GM18507 (cell line): ENCODE measurements around the gene THADA.

ENCODE experiments used
- DNase-seq: peaks from one replicate; pipeline ENCODE4 v3.0.0; 2011; ENCODE audit warnings: low read depth; ENCODE audit not compliant: insufficient read length; ENCODE audit errors: extremely low spot score
- FAIRE-seq: peaks from 2 replicates; lab custom pipeline; 2011; peaks lifted over from hg19 to GRCh38; lab: Jason Lieb, UNC

Gene THADA

DNA sequence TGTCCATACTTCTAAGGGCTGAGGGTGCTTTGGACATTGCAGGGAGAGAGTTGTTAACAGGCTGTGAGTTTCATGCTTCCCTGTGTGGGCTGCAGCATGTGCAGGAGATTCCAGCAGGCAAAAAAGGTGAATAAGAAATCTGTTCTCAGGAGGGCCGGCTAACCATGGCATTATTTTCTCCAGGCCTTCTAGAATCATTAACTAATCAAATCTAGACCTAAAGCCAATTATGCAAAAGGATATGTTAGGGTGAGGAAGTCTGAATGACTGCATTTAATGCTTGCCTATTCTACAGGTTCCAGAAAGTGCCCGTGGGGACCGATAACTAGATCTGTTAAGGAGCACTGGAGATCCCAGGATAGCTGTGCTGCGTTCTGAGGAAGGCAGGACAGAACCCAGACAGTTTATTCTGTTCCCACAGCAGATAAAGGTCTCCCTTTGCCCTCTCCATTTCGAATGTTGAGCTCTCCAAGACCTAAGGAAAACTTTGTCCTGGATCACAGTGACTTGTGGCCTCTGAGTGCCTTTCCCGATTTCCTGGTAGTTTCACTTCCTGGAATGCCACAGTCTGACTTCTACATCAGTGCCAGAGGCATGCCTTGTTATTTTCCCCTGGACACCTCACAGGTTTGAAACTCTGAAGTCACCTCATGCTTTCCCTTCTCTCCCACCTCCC, 319.4 kb downstream of the THADA start:
- FAIRE-seq = no peak
- no peak for DNase-seq

DNA sequence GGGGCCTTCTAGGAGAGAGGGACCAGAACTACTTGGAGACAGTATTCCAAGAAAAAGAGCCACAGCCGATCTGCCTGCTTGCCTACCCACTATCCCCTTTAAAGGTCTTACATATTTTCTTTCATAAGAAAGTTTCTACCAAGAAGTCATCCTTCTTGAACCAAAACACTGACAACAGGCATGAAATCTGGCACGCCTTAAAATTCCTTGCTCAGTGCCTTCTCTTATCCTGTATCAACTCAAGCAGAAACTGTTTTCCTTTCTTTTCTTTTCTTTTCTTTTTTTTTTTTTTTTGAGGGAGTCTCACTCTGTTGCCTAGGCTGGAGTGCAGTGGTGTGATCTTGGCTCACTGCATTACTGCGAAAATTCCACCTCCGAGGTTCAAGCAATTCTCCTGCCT, 321.1 kb downstream of the THADA start:
- no peak for FAIRE-seq
- DNase-seq = no peak

DNA sequence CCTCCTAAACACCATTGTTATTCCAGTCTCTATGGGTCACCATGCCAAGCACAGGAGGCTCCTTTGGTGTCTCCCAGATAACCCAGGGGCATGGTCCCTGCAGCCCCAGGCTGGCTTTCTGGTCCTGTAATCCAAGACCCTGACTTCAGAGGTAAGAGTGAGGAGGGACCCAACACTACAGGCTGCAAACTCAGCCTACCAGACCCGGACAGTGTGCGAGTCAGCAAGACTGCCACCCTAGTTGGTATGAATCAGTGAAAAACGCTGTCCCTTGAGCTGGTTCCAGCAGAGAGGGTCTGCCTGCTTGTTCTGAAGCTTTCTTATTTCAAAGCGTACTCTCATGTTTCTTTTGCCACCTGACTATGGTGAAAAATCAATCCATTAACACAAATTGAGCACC, 321.8 kb downstream of the THADA start:
- FAIRE-seq (no peak), DNase-seq (no peak)

DNA sequence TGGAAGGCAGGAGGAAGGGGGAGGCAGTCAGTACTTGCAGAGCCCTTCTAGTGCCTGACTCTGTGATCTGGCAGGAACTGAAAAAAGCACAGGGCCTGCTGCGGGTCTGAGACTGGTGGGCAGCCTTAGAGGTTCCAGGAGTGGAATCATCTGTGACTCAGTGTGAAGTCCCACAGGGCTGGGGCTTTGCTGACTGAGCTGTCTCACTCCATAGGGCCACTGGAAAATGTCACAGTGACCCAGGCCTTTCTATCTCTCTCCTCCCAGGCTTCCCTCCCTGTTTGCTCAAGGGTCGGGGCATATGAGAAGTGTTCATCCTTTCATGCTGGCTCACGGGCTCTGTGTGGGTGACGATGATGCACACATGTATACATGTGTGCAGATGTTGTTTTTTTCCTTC, 322.3 kb downstream of the THADA start:
- FAIRE-seq (peak; percentile 46), DNase-seq (no peak)

DNA sequence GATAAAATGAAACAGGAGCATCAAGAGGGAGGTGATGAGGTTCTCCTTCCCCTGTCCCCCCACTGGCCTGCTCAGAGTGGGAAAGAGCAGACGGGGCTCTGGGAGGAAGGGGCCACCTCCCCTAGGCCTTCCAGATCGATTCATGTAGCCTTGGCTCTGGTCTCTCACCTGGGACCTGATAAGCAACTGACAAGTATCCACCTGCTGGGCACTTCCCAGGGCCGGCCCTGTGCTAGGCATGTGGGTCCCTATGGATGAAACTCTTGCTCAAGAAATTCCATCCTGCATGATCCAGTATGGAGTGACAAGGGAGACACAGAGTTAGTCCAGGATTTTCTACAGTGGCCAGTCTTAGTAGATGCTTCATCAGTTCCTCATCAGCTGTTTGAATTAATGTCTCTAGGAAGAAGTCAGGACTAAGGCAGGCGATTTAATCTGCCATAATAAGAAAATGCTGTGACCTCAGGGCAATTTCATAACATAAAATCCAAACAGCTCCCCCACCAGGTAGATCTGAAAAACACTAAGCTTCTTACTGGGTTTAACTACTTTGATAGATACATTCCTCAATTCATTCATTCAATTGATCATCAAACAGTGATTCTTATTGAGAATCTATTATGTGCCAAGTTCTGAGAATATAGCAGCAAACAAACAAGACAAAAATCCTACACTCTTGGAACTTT, 324.8 kb downstream of the THADA start:
- FAIRE-seq (no peak), DNase-seq (no peak)

DNA sequence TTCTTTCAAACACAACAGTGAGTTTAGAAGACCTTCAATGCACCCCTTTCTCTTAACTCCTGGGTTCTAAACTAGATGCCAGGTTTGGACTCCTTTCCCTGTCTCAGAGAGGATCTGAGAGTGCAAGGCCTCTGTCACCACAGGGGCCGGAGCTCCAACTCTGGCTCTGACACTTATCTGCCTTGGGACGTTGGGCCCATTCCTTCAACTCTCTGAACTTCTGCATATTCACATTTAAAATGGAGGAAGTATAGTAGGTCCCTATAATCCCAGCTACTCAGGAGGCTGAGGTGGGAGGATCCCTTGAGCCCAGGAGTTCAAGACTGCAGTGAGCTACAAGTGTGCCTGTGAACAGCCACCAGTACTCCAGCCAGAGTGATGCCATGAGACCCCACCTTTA, 325.4 kb downstream of the THADA start:
- no peak for FAIRE-seq
- no peak for DNase-seq

DNA sequence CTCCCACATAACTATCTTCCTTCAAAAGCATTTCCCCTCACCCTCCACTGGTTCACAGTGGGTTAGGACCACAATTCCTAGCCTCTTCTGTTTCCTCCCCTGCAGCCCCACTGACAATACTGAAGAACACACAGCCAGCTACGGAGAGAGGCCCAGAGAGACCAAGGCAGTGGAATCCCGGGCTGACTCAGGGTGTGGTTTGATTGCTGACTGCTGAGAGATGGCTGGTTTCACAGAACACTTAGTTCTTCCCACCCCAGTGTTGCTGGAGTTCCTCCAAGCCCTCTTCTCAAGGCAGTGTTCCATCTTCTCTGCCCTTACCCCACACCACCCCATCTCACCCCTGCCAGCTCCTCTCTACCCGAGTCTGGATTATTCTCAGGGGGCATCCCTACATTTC, 326.1 kb downstream of the THADA start:
- no peak for DNase-seq
- no peak for FAIRE-seq

DNA sequence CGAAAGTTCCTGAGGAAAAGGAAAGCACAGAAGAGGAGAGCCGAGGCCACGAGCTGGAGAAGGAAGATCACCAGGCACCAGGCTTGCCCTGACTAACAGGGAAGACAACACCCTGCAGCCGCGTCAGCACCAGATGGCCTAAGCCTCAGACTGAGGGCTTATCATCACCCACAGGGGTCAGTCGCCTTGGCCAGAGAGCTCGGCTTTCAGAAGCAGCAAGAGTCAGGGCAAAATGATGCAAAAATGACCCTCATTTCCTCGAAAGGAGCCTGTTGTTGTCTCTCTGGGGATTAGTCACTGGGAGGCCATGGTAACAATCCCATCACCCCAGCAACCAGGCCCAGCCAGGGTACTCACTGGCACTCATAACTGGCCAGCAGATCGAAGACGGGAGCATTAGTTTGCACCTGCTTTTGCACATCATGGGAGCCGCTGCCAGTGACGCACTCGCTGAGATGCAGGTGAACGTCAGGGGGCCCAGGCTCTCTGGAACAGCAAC, 326.7 kb downstream of the THADA start:
- no peak for FAIRE-seq
- DNase-seq = no peak

DNA sequence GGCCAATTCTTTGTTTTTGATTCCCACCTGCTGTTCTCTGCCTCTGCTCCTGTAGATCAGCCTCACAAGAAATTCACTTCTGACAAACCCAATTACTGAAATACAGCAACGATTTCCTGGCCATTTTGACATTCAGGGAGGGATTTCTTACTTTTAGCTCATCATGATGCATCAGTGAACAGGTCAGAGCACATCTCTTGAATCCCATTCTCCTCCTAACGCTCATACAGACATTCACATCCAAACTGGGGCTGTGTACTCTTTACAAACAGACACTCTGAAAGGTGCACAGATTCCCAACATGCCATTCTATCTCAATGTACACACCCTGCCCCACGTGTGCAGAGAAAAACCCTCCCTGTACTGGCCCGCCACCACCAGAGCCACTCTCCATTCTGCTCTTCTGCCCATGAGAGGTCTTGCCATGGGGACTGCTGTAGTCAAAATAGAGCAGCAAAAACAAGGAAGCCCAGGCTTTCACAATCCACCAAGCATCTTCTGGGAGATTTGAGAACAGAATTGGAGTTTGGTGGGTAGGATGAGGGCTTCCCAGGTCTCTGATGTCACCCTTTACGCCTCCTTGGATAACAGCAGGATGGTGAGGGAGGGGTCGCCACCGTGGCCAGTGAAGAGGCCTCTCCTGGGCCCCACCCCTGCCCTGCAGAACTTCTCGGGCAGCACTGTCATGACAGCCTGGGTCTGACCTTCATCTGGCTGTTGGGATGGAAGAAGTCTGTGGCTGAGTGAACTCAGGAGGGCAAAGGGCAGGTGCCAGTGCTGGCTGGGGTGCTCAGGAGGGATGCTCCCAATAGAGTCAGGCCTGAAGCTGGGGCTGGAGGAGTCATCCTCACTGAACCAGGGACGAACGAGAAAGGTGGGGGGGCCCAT, 327.5 kb downstream of the THADA start:
- FAIRE-seq = no peak
- no peak for DNase-seq

DNA sequence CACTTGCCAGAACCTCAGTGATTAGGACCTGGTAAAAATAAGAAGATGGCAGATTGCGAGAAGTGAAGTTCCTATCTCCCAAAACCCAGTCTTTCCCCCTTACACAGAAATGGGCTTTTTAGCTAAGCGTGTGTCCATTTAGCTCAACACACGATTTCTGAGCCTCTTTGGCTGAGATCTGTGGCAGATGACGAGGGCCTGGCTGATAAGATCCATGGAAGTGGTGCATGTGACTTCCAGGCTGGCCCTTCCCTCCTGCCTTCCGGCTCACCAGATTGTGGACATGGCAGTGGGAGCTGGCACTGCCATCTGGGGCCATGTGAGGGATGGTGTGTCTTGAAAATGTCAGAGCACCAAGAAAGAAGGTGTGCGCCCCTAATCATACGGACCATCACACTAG, 328.5 kb downstream of the THADA start:
- no peak for FAIRE-seq
- no peak for DNase-seq

DNA sequence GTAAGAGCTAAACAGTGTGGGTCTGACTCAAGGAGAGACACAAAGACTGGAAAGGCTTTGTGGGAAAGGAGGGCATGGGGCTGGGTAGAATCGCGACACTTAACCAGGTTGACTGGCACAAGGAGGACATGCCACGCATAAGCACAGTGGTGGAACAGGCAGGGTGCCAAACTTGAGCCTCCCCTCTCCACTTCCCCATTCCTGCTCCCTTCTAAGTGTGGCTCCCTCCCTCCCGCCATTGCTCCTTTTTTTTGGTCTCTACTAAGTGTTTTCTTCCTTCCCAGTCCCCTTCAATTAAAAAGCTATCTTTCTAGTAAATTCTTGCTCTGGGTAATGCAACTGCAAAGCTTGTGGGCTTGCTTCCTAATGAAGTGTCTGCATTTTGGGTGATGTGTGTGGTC, 329.1 kb downstream of the THADA start:
- DNase-seq (no peak), FAIRE-seq (no peak)

DNA sequence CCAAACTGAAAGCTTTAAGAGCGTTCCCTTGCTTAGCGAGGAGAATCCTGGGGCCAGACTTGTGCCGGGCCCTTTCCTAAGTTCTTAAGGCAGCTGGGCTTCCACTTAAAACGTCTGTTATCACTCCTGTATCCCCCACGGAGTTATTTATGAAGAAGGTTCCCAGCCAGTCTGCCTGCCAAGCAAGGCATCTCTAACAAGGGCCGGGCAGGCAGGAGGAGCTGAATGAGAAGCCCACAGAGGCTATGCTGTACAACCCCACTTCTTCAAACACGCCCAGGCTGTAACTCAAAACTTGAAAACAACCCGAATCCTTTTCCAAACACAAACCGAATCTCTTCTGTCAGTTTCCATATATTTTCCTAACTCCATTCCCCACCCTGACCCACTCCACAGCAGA, 330.4 kb downstream of the THADA start:
- no peak for DNase-seq
- FAIRE-seq = no peak

DNA sequence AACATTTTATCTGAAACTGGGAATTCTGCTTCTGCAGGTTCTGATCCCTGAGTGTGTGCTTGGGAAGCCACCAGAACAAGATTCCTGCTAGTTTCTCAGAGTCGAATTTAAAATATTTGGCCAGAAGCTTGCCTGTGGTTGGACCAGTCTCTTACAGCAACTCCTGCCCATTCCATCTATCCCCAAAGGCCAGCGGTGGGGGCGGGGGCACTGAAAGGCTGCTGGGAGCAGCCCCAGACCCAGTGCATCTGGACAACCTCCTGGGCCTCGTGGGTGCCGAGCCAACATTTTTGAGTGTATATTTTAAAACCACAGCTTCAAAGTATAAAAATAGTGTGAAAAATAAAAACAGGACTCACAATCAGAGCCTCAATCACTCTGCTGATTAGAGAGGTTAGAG, 330.8 kb downstream of the THADA start:
- no peak for FAIRE-seq
- DNase-seq = no peak

DNA sequence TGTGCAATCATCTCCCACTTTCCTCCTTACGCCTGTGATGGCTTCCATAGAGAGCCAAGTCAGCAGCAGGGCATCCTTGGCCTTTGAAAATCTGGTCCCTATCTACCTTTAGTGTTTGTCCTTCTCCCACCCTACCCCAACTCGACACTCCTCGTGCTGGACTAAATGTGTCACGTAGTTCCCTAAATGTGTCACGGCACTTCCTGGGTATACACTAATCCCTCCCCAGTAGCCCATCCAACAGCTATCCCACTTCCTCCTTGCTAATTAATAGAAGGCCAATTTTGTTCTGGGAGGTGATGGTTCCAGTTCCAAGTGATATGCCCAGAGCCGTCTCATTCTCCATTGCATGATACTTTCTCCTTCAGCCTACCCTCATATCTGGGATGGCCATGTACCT, 332.9 kb downstream of the THADA start:
- FAIRE-seq (no peak), DNase-seq (no peak)

DNA sequence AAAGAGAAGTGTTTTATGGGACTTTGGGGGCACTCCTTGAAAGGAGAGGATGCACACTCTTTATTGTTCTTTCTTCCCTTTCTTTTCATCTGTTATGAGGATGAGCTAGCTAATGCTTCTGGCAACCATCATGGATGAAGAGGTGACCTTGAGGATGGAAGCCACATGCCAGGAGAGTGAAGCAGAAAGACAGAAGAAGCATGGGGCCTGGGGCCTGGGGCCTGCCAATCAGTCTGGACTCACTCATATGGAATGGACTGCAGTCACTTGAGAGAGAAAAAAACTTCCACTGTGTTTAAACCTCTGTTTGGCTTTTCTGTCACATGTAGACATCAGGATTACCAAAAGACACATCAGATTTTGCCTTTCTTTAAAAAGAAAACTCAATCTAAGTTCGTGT, 333.6 kb downstream of the THADA start:
- DNase-seq (no peak), FAIRE-seq (no peak)

DNA sequence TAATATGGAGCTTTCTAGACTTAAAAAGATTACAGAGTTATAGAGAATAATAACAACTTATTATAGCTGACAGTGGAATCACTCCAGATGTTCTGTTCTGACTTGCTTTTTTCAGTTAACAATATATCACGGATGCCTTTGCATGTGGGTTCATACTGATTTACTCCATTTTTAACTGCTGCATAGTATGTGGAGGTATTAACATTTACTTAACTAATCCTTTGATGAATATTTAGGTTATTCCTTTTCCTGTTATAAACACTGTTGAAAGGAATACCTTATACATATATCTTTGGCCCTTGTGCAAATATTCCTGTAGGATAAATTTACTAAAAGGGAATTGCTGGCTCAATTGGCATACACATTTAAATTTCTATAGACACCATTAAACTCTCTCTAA, 336.3 kb downstream of the THADA start:
- DNase-seq (no peak), FAIRE-seq (no peak)

DNA sequence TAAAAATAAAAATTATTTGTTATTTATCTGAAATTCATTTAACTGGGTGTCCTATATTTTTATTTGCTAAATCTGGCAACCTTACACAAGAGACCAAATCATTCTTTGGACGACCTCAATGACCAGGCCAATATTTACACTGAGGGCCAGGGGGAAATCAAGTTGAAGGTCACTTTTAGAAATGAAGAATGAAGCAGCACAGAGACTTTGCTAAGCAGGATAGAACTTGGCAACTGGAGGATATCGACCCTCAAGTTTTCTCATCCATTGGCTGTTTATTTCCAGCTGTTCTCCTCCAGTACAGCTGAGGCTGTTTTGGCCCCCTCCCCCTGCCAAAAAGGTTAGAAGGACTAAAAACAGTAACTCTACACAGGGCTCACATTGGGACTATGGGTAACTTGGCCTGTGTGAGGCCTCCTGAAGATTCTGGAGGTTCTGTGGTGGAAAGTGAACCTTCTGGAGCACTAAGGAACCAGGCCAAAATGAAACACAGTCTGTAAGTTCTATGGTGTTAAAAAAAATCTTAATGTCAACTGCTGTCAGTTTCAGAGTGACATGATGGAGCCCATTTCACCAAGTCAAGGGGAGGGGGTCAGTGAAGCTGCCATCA, 337.2 kb downstream of the THADA start:
- no peak for FAIRE-seq
- DNase-seq = no peak

DNA sequence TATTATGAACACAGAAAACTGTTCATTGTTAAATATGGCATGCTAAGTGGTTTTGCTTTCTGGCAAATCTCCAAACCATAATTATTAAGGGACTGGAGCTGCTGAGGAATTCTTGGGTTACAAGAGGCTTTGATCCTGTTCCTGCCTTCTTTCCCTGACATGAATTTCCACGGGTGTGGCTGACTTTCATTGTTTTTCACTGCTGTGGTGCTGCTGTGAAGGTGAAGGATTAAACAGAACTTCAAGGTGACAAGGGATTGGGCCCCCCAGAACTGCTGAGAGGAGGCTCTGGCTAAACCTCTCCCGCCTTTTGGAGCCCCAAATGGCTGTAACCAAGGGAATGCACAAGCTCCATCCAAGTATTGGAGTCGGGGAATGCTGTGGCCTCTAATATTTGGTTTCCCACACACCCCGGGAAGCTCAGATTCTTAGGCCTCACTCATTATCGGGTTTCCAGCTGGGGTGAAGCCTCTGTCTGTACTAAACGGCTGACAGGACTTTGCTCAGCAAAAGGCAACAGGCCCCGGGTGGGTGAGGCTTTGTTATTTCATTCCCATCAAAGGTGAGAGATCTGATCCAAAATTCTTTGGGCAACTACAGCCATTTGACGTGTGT, 340.4 kb downstream of the THADA start:
- no peak for FAIRE-seq

DNA sequence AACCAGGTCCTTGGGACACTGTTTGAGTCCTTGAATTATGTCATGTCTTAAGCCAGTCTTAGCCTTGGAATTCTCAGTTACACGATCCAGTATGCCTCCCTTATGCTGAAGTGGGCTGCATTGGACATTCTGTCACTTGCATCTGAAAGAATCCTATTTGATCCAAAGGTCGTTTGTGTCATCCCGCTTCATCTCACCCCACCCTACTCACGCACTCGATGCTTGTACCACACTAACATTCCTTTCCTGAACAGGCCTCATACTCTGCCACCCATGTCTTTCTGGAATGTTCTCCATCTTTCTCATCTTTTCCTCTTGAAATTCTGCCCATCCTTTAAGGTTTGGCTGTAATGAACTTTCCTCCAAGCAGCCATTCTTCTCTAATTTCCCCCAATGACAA, 341.5 kb downstream of the THADA start:
- FAIRE-seq = no peak
- DNase-seq = no peak

More for the DNA sequence above, 340.4 kb downstream of the THADA start:
- no peak for DNase-seq
